ENCODE data around the gene IL36RN.
A peak's percentile ranks its signal among the peaks of the same experiment; 100 is the strongest.

- TF ChIP-seq CTCF (conservative IDR thresholded peaks at IDR 0.05; ENCODE audit: low read length) (peak; percentile 76), EZH2phosphoT487 (IDR thresholded peaks at IDR 0.05; ENCODE audit: borderline replicate concordance, low read depth, low read length) (no peak)
Observed at GRCh38 chr2:113084249-113085000, 25.4 kb downstream of the IL36RN start.

All from OCI-LY7 (cell line).